DMS114 treated with DMSO at 0.1 percent for 48 hours (cell line): Measurements from ENCODE around the gene PDE3A.
A peak's percentile ranks its signal among the peaks of the same experiment; 100 is the strongest.

Experiments used
- DNase-seq: peaks from one replicate; lab custom pipeline; 2025; ENCODE audit not compliant: unreplicated experiment; lab: John Stamatoyannopoulos, UW

PDE3A gene

DNA sequence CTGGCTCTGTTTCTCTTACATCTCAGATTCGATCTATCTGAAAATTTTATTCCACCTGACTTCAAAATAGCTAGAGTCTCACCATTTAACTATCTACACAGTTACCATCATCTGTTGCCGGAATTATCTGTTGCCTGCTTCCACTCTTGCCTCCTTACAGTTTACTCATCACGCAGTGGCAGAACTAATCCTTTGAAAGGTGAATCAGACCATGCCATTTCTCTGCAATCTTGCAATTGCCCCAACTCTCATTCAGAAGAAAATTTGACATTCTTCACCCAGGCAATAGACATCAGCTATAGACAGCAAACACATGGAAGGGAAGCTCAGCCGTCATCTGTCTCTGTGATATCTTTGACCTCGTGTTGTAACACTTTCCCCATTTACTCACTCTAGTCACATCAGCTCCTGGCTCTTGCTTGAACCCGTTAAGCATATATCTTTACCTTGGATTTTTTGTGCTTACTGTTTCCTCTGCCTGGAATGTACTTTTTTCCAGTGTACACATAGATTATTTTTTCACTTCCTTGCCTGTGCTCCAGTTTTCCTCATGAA lies 85.5 kb downstream of the PDE3A start:
- DNase-seq = no peak

DNA sequence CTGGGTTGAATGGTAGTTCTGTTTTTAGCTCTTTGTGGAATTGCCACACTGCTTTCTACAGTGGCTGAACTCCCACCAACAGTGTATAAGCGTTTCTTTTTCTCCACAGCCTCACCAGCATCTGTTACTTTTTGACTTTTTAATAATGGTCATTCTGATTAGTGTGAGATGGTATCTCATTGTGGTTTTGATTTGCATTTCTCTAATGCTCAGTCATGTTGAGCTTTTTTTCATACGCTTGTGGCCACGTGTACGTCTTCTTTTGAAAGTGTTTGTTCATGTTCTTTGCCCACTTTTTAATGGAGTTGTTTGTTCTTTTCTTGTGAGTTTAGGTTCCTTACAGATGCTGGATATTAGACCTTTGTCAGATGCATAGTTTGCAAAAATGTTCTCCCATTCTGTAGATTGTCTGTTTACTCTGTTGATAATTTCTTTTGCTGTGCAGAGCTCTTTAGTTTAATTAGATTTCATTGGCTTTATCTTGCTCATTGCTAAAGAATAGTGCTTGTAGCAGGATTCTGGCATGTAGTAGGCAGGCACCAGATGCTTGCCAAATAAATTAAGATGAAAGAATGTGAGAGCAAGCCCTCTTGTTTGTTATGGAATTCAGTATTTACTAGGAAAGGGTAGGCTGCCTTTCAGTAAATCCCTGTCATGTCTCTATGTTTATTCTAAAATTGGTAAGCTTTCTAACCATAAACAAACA lies 86.8 kb downstream of the PDE3A start:
- DNase-seq = no peak

- no peak for DNase-seq
These were observed 89.2 kb downstream of the PDE3A start for GRCh38 chr12:20457582-20457981.

- DNase-seq = no peak
These were observed 89.7 kb downstream of the PDE3A start for GRCh38 chr12:20458011-20458410.

DNA sequence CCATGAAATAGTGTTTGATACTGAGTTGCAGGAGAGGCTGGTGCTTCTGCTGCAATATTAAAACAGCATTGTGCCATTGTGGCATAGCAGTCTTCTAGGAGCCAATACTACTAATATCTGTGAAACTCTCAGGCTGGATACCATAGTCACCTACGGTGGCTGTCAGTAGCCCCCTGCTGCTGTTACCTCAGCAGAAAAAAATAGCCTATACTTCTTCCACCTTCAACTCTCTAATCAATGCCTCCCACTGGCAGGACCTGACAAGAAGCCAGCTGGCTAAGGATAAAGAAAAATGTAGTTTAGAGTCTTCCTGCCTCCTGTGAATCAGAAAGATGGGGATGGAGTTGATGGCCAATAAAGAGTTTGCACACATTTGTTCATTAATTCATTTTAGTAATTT lies 91.6 kb downstream of the PDE3A start:
- no peak for DNase-seq

DNA sequence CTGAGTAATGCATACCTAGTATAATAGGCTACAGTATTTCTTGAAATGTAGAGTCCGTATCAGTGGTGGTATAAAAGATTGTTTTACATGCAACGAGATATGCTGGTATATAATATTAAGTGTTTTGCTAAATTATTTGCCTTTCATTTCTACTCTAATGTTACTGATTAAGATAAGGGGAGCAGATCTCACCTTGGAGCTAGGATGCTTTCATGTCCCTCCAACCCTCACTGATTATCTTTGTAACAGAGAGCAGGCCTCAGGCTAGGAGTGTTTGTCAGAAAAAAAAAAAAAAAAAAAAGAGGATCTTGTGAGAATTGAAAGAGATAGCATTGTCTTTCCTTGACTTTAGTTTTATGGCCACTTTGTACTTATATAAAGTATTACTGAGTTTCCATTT lies 92.6 kb downstream of the PDE3A start:
- no peak for DNase-seq

GRCh38 chr12:20463913-20464524 lies 95.7 kb downstream of the PDE3A start:
- peak; percentile 49 for DNase-seq

DNA sequence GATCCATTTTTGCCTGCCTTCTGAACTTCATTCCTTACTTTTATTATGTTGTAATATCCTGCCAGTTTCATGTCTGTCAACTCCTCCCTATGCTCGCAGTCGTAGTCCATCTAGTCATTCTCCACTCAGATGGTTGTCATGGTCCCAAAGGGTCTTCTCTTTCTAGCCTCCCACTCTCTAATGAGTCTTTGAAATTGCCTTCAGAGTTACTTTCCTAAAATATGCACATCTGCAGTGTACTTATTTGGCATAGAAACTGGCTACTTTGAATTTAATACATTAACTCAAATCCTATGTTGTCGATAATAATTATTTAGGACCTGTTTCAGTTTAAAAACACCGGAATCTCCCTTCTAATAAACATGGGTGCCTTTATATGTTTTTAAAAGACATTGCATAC lies 101.0 kb downstream of the PDE3A start:
- no peak for DNase-seq

DNA sequence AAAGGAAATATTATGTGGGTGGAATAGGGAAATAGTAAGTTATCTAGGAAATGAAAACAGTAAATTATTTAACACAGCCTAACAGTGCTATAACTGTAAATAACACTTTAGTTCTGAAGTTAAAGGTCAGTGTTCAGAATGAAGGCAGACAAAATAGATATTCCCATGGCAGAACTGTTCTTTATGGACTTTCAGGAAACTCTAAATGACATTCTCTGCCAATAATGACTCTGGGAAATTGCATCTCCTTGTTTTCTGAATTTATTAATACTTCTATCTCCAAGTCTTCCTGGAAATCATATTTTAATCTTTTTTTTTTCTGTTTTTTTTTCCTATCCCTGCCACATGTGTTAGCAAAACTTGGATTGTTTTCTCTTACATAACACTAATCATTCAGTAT lies 101.4 kb downstream of the PDE3A start:
- DNase-seq = no peak

- DNase-seq = no peak
These were observed 103.9 kb downstream of the PDE3A start for GRCh38 chr12:20472102-20472782.

GRCh38 chr12:20473133-20473532 lies 104.8 kb downstream of the PDE3A start:
- DNase-seq = no peak

- no peak for DNase-seq
These were observed 105.7 kb downstream of the PDE3A start for GRCh38 chr12:20474016-20474415.

GRCh38 chr12:20474443-20474842 lies 106.1 kb downstream of the PDE3A start:
- peak; percentile 23 for DNase-seq

- DNase-seq = peak; percentile 25
These were observed 107.2 kb downstream of the PDE3A start for GRCh38 chr12:20475542-20475941.

- no peak for DNase-seq
These were observed 108.2 kb downstream of the PDE3A start for GRCh38 chr12:20476551-20476950.

GRCh38 chr12:20477255-20477654 lies 108.9 kb downstream of the PDE3A start:
- no peak for DNase-seq

DNA sequence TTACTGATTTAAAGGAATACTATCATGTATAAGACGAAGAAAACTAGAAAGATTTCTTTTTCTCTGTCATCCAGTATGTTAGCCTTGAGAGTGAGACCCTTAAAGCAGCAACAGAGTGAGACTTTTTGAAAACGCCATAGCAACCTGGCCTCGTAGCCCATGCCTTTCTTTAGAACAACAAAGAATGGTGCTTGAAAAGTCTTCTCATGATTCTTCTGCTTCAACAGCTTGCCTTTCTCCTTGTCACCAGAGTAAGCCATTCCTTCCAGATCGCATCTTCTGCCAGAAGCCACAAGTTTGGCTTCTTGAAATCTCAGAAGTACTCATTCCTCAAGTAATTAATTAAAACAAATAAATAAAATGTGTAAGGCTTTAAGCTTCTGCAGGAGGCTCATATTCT lies 109.3 kb downstream of the PDE3A start:
- no peak for DNase-seq

- no peak for DNase-seq
These were observed 114.2 kb downstream of the PDE3A start for GRCh38 chr12:20482491-20483054.

- peak; percentile 21 for DNase-seq
These were observed 115.4 kb downstream of the PDE3A start for GRCh38 chr12:20483776-20484175.

- DNase-seq = no peak
These were observed 117.9 kb downstream of the PDE3A start for GRCh38 chr12:20486233-20486632.

DNA sequence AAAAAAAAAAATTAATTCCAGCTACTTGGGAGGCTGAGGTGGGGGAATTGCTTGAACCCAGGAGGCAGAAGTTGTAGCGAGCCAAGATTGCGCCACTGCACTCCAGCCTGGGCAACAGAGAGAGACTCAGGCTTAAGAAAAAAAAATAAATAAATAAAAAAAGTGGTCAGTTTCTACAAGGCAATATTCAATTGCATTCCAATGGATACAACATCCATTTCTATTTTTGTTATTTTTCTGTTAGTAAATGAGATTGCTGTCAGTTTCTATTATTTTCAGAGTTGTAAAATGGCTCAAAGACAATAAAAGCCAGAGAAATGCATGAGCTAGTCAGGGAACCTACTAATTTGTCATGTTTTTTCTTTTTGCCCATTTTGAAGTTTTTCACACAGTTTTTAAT lies 119.2 kb downstream of the PDE3A start:
- no peak for DNase-seq

DNA sequence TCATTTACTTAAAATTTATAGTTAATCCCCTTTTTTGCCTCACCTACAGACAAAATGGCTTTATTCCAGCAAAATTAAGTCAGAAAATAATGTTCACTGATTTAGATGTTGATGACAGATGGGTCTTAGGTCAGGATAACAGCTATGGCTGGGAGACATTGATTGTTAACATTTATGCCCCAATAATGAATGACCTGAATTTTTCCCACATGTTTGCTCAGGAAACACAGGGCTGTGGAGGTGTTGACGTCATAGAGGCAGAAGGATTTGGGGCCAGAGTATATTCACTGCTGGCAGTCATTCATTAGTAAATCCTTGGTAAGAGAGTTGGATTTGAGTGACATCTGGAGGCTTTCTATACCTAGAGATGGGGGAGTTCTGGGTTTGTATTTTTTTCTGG lies 121.3 kb downstream of the PDE3A start:
- no peak for DNase-seq
